ENCODE results near the gene EPB42. TPM values are rescaled to one million over a fixed set of nuclear protein-coding genes. Genes with fewer than 3 reads are reported as not detected.

The EPB42 gene
- total and polyA plus RNA-seq, 4 experiments from 2014 or later = not detected

DNA sequence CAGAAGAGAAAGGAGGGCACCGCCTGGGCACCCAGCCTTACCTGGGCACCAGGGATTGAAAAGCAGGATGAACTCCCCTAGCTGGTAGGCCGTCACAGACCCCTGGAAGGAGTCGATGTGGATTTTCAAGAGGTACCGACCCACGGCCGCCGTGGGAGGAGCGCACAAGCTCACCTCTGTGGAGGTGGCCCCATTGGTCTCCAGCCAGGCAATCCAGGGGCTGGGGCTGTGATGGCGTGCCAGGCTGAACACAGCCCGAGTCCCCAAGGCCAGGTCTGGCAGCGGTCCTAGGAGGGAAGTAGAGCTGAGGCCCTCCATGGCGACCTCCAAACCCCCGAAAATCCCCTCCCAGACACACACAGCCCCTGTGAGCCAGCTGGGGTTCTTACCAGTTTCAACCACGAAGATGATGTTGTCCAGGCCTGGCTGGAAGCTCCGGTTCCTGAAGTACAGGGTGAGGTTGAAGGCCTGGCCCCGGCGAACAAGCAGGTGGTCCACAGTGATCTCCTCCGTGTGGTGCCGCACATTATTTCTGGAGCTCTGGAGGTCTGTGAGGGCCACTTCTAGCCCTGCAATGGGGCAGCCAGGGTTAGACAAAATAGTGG lies 39.3 kb upstream of the EPB42 start:
- CTCF ChIA-PET (ENCODE audit: partially characterized antibody) = no interaction called here
- Histone ChIP-seq H3K9me3 (ENCODE audit: control insufficient read depth in 1 of 2, low read length in 2 of 2) (no peaks in the 10 kb centered on the region), H3K27ac (ENCODE audit: low read depth, low read length) (no peak overlapping the region), H3K4me1 (ENCODE audit: insufficient read depth, low read length) (no peaks in the 10 kb centered on the region), H3K36me3 (ENCODE audit: insufficient read depth, low read length) (no peaks in the 10 kb centered on the region), H3K27me3 (ENCODE audit: insufficient read depth, low read length) (no peaks in the 10 kb centered on the region), H3K4me3 (ENCODE audit: low read length in 2 of 2) (no peak overlapping the region)
- Mint-ChIP-seq H3K4me3 (no peak overlapping the region), H3K27ac (no peak overlapping the region), H3K9me3 (no peaks in the 10 kb centered on the region), H3K36me3 (no peaks in the 10 kb centered on the region), H3K4me1 (no peaks in the 10 kb centered on the region), H3K27me3 (peaks cover 0 to 6% of the 10 kb centered on the region in 2 donors)
- no peak for DNase-seq
- POLR2A ChIA-PET (ENCODE audit: partially characterized antibody) = no interaction called here
- intact Hi-C loops (cut with micrococcal nuclease) = no loop called here

DNA sequence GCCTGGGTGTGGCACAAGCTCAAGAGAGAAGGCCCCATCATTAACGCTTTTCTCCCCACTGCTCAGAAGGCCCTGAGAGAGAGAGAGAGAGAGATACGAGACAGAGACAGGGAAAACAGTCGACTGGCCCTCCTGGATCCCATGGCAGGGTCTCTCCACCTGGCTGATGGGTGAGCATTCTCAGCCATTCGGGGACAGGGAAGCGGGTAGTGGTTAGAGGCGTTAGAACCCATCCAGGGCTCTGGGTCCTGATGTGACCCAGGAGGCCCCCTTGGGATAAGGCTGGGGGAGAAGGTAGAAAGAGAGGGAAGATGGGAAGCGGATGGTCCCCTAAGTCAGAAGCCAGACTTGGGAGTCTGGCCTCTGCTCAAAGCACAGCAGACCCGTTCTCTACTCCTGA lies 38.0 kb upstream of the EPB42 start:
- no peaks in the 10 kb centered on the region for H3K36me3 ChIP-seq (ENCODE audit: insufficient read depth, low read length)
- intact Hi-C loops (cut with micrococcal nuclease) = no loop called here
- peaks cover 3% of the 10 kb centered on the region for H3K4me1 ChIP-seq (ENCODE audit: insufficient read depth, low read length)
- no peaks in the 10 kb centered on the region for H3K9me3 ChIP-seq (ENCODE audit: control insufficient read depth in 1 of 2, low read length in 2 of 2)
- Mint-ChIP-seq H3K27ac (no peak overlapping the region), H3K9me3 (no peaks in the 10 kb centered on the region), H3K36me3 (no peaks in the 10 kb centered on the region), H3K4me3 (no peak overlapping the region), H3K27me3 (peaks cover 3 to 4% of the 10 kb centered on the region in 2 donors), H3K4me1 (peaks cover 0 to 2% (median 0%) of the 10 kb centered on the region in 4 donors)
- CTCF ChIA-PET (ENCODE audit: partially characterized antibody) = no interaction called here
- H3K27me3 ChIP-seq (ENCODE audit: insufficient read depth, low read length) = no peaks in the 10 kb centered on the region
- no peak for DNase-seq
- no peak overlapping the region for H3K4me3 ChIP-seq (ENCODE audit: low read length in 2 of 2)
- no peak overlapping the region for H3K27ac ChIP-seq (ENCODE audit: low read depth, low read length)
- POLR2A ChIA-PET (ENCODE audit: partially characterized antibody) = no interaction called here

DNA sequence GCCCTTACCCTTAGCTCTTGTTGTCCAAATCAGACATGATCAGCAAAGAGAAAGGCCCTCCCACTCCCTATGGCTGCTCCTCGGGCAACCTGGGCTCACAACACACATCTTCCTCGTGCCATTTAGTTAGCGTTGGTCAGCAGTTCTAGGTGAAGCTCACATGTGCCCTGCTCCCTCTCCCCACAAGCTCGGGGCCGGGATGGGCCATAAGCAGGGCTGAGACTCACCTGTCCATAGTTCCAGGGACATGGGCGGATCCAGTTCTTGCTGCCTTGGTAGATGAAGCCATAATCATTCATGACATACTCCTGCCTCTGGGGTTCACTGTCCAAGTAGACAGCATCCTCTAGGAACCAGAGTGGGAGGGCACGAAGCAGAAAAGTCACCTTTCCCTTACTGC lies 35.5 kb upstream of the EPB42 start:
- no peak overlapping the region for H3K27ac Mint-ChIP-seq
- Histone ChIP-seq H3K9me3 (ENCODE audit: control insufficient read depth in 1 of 2, low read length in 2 of 2) (no peaks in the 10 kb centered on the region), H3K36me3 (ENCODE audit: insufficient read depth, low read length) (no peaks in the 10 kb centered on the region), H3K4me3 (ENCODE audit: low read length in 2 of 2) (no peak overlapping the region), H3K27me3 (ENCODE audit: insufficient read depth, low read length) (no peaks in the 10 kb centered on the region), H3K27ac (ENCODE audit: low read depth, low read length) (no peak overlapping the region), H3K4me1 (ENCODE audit: insufficient read depth, low read length) (peaks cover 10% of the 10 kb centered on the region)
- peaks cover 0 to 14% (median 2%) of the 10 kb centered on the region in 4 donors for H3K4me1 Mint-ChIP-seq
- H3K4me3 Mint-ChIP-seq = no peak overlapping the region
- no peak for DNase-seq
- no peaks in the 10 kb centered on the region for H3K36me3 Mint-ChIP-seq
- H3K27me3 Mint-ChIP-seq = peaks cover 3 to 10% of the 10 kb centered on the region in 2 donors
- intact Hi-C loops (cut with micrococcal nuclease) = no loop called here
- POLR2A ChIA-PET (ENCODE audit: partially characterized antibody) = no interaction called here
- H3K9me3 Mint-ChIP-seq = no peaks in the 10 kb centered on the region
- CTCF ChIA-PET (ENCODE audit: partially characterized antibody) = no interaction called here

GRCh38 chr15:43255376-43255775 lies 34.6 kb upstream of the EPB42 start:
- Mint-ChIP-seq H3K9me3 (peaks cover 0 to 2% (median 0%) of the 10 kb centered on the region in 8 donors), H3K36me3 (no peaks in the 10 kb centered on the region), H3K27me3 (peaks cover 3 to 10% of the 10 kb centered on the region in 2 donors), H3K27ac (no peak overlapping the region), H3K4me1 (peaks cover 0 to 14% (median 2%) of the 10 kb centered on the region in 4 donors), H3K4me3 (no peak overlapping the region)
- POLR2A ChIA-PET (ENCODE audit: partially characterized antibody) = no interaction called here
- CTCF ChIA-PET (ENCODE audit: partially characterized antibody) = no interaction called here
- Histone ChIP-seq H3K9me3 (ENCODE audit: control insufficient read depth in 1 of 2, low read length in 2 of 2) (no peaks in the 10 kb centered on the region), H3K4me3 (ENCODE audit: low read length in 2 of 2) (no peak overlapping the region), H3K27ac (ENCODE audit: low read depth, low read length) (no peak overlapping the region), H3K36me3 (ENCODE audit: insufficient read depth, low read length) (no peaks in the 10 kb centered on the region), H3K27me3 (ENCODE audit: insufficient read depth, low read length) (no peaks in the 10 kb centered on the region), H3K4me1 (ENCODE audit: insufficient read depth, low read length) (peaks cover 10% of the 10 kb centered on the region)
- DNase-seq = no peak
- intact Hi-C loops (cut with micrococcal nuclease) = no loop called here

GRCh38 chr15:43253431-43254403 lies 32.9 kb upstream of the EPB42 start:
- ChIA-PET CTCF (ENCODE audit: partially characterized antibody) (no interaction called here), POLR2A (ENCODE audit: partially characterized antibody) (interaction anchor here (0.7 kb wide), 1 partner anchor 191 kb away, joined by 3 read pairs; no protein-coding TSS in a partner anchor)
- H3K4me1 ChIP-seq (ENCODE audit: insufficient read depth, low read length) = peaks cover 10% of the 10 kb centered on the region
- Mint-ChIP-seq H3K36me3 (no peaks in the 10 kb centered on the region), H3K9me3 (peaks cover 0 to 2% (median 0%) of the 10 kb centered on the region in 8 donors), H3K4me3 (peak overlapping the region in 2 of 8 donors; percentile 7 to 12), H3K4me1 (peaks cover 0 to 14% (median 3%) of the 10 kb centered on the region in 4 donors), H3K27me3 (peaks cover 3 to 10% of the 10 kb centered on the region in 2 donors), H3K27ac (peak overlapping the region in 2 of 7 donors; percentile 69 to 78)
- H3K36me3 ChIP-seq (ENCODE audit: insufficient read depth, low read length) = no peaks in the 10 kb centered on the region
- no peak overlapping the region for H3K27ac ChIP-seq (ENCODE audit: low read depth, low read length)
- H3K27me3 ChIP-seq (ENCODE audit: insufficient read depth, low read length) = no peaks in the 10 kb centered on the region
- intact Hi-C loops (cut with micrococcal nuclease) = no loop called here
- peak in 4 of 5 donors; percentile 9 to 65 (median 29) for DNase-seq
- no peak overlapping the region for H3K4me3 ChIP-seq (ENCODE audit: low read length in 2 of 2)
- no peaks in the 10 kb centered on the region for H3K9me3 ChIP-seq (ENCODE audit: control insufficient read depth in 1 of 2, low read length in 2 of 2)

DNA sequence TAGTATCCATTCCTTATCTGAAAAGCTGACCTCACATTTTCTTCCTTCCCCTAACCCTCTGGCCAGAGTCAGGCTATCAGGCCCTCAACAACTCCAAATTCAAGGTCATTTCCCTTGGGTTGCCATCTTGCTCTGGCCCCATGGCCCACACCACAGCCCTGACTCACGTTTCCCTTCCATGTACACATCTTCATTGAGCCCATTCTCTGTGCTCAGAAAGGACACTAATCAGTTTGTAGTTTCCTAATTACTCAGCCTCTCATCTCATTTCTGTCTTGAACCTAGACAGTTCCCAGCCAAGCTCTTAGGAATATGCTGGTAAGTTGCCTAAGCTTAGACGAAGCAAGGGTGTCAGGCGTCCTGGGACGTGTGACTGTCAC lies 31.0 kb upstream of the EPB42 start:
- H3K4me3 Mint-ChIP-seq = no peak overlapping the region
- intact Hi-C loops (cut with micrococcal nuclease) = no loop called here
- H3K27ac Mint-ChIP-seq = no peak overlapping the region
- Histone ChIP-seq H3K27ac (ENCODE audit: low read depth, low read length) (no peak overlapping the region), H3K36me3 (ENCODE audit: insufficient read depth, low read length) (no peaks in the 10 kb centered on the region), H3K27me3 (ENCODE audit: insufficient read depth, low read length) (no peaks in the 10 kb centered on the region), H3K4me1 (ENCODE audit: insufficient read depth, low read length) (peaks cover 10% of the 10 kb centered on the region), H3K9me3 (ENCODE audit: control insufficient read depth in 1 of 2, low read length in 2 of 2) (no peaks in the 10 kb centered on the region), H3K4me3 (ENCODE audit: low read length in 2 of 2) (no peak overlapping the region)
- POLR2A ChIA-PET (ENCODE audit: partially characterized antibody) = no interaction called here
- peaks cover 3 to 10% of the 10 kb centered on the region in 2 donors for H3K27me3 Mint-ChIP-seq
- CTCF ChIA-PET (ENCODE audit: partially characterized antibody) = interaction anchor here (1.0 to 1.2 kb wide), 2 partner anchors 26 to 34 kb away, joined by 3 to 5 read pairs; no protein-coding TSS in a partner anchor
- H3K9me3 Mint-ChIP-seq = peaks cover 0 to 2% (median 0%) of the 10 kb centered on the region in 8 donors
- H3K4me1 Mint-ChIP-seq = peaks cover 0 to 14% (median 3%) of the 10 kb centered on the region in 4 donors
- H3K36me3 Mint-ChIP-seq = no peaks in the 10 kb centered on the region
- DNase-seq = no peak

DNA sequence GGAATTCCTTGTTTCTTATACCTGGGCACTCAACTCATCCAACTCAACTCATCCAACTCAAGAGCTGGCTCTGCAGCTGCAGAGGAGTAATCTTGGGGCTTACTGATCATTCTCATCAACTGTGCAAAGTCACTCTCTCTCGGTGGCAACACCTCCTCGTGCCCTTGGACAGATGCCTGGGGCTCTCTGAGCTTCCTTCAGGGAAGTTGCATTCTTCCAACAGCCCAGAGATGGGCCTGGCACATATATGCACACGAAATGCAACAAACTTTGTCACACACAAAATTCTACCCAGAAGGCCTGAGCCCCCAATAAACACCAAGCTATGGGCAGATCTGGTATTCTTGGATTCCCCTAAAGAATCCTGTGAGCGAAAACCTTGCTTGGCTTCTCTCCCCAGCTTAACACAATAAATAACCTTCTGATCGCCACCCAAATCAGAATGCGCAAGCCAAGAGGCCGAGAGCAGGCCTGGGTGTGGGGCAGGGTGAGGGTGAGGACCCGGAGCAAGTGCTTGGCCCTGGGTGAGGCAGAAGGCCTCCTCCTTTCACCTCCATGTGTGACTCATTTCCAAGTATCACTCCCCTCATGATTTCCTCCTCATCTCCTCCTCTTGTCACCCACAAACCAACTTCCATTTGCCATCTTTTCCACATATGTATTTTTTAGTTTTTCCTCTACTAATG lies 30.5 kb upstream of the EPB42 start:
- Mint-ChIP-seq H3K27me3 (peaks cover 3 to 10% of the 10 kb centered on the region in 2 donors), H3K4me3 (no peak overlapping the region), H3K36me3 (no peaks in the 10 kb centered on the region), H3K27ac (no peak overlapping the region), H3K4me1 (peaks cover 0 to 14% (median 3%) of the 10 kb centered on the region in 4 donors), H3K9me3 (peaks cover 0 to 2% (median 0%) of the 10 kb centered on the region in 8 donors)
- Histone ChIP-seq H3K27me3 (ENCODE audit: insufficient read depth, low read length) (no peaks in the 10 kb centered on the region), H3K36me3 (ENCODE audit: insufficient read depth, low read length) (no peaks in the 10 kb centered on the region), H3K4me3 (ENCODE audit: low read length in 2 of 2) (no peak overlapping the region), H3K9me3 (ENCODE audit: control insufficient read depth in 1 of 2, low read length in 2 of 2) (no peaks in the 10 kb centered on the region), H3K27ac (ENCODE audit: low read depth, low read length) (no peak overlapping the region), H3K4me1 (ENCODE audit: insufficient read depth, low read length) (peaks cover 10% of the 10 kb centered on the region)
- CTCF ChIA-PET (ENCODE audit: partially characterized antibody) = interaction anchor here (1.0 to 1.2 kb wide), 2 partner anchors 25 to 34 kb away, joined by 3 to 5 read pairs; no protein-coding TSS in a partner anchor
- DNase-seq = no peak
- intact Hi-C loops (cut with micrococcal nuclease) = no loop called here
- POLR2A ChIA-PET (ENCODE audit: partially characterized antibody) = no interaction called here

All from CD4-positive, alpha-beta memory T cell (primary cell).